ENCODE data around the gene PRPS1.
A peak's percentile ranks its signal among the peaks of the same experiment; 100 is the strongest.
"Not testable (repeated sequence)": the region's sequence is repeated elsewhere in the genome, so short reads cannot be mapped to it uniquely, and the experiment has no call there.

The PRPS1 gene

GRCh38 chrX:107675365-107675654 lies 47.0 kb downstream of the PRPS1 start:
- no peak for DNase-seq

- DNase-seq = no peak
Measured at GRCh38 chrX:107675823-107676555, 47.7 kb downstream of the PRPS1 start.

GRCh38 chrX:107676559-107677378 lies 48.5 kb downstream of the PRPS1 start:
- DNase-seq = peak; percentile 48

GRCh38 chrX:107677501-107677901 lies 49.2 kb downstream of the PRPS1 start:
- no peak for DNase-seq

- DNase-seq = no peak
Measured at GRCh38 chrX:107677909-107678308, 49.6 kb downstream of the PRPS1 start.

- peak; percentile 85 for DNase-seq
Measured at GRCh38 chrX:107678957-107679740, 50.8 kb downstream of the PRPS1 start.

GRCh38 chrX:107682256-107682655 lies 53.9 kb downstream of the PRPS1 start:
- no peak for DNase-seq

GRCh38 chrX:107683124-107683895 lies 55.0 kb downstream of the PRPS1 start:
- DNase-seq = no peak

- no peak for DNase-seq
Measured at GRCh38 chrX:107683931-107684330, 55.6 kb downstream of the PRPS1 start.

GRCh38 chrX:107684956-107685385 lies 56.7 kb downstream of the PRPS1 start:
- no peak for DNase-seq

- DNase-seq = not testable (repeated sequence)
Measured at GRCh38 chrX:107685586-107685985, 57.3 kb downstream of the PRPS1 start.

- no peak for DNase-seq
Measured at GRCh38 chrX:107686026-107686425, 57.7 kb downstream of the PRPS1 start.

GRCh38 chrX:107686792-107687191 lies 58.5 kb downstream of the PRPS1 start:
- DNase-seq = no peak

- no peak for DNase-seq
Measured at GRCh38 chrX:107687445-107687844, 59.1 kb downstream of the PRPS1 start.

- DNase-seq = no peak
Measured at GRCh38 chrX:107691024-107691448, 62.7 kb downstream of the PRPS1 start.

- no peak for DNase-seq
Measured at GRCh38 chrX:107699616-107700015, 71.3 kb downstream of the PRPS1 start.

- no peak for DNase-seq
Measured at GRCh38 chrX:107700317-107700774, 72.0 kb downstream of the PRPS1 start.

Measured in central memory CD4-positive, alpha-beta T cell (primary cell).